Fibroblast of mammary gland (primary cell): ENCODE results near the gene AFMID.
"Not testable (repeated sequence)": the region's sequence is repeated elsewhere in the genome, so short reads cannot be mapped to it uniquely, and the experiment has no call there.

Experiments used
- DNase-seq: peaks from one replicate; pipeline ENCODE4 v3.0.0-alpha.2; 2010; ENCODE audit warnings: low read depth
- H3K4me3 ChIP-seq: 2 replicates; pipeline ENCODE4 v1.5.1; 2011; ENCODE audit warnings: low read depth, mild to moderate bottlenecking, low read length, moderate library complexity; ENCODE audit not compliant: control insufficient read depth
- TF ChIP-seq, protein P1 (sequence below): conservative IDR thresholded peaks from 2 replicates; pipeline ENCODE4 v1.5.1; 2011; ENCODE audit warnings: low read depth, low read length, inconsistent platforms; ENCODE audit not compliant: control insufficient read depth, insufficient read depth

AFMID gene

DNA sequence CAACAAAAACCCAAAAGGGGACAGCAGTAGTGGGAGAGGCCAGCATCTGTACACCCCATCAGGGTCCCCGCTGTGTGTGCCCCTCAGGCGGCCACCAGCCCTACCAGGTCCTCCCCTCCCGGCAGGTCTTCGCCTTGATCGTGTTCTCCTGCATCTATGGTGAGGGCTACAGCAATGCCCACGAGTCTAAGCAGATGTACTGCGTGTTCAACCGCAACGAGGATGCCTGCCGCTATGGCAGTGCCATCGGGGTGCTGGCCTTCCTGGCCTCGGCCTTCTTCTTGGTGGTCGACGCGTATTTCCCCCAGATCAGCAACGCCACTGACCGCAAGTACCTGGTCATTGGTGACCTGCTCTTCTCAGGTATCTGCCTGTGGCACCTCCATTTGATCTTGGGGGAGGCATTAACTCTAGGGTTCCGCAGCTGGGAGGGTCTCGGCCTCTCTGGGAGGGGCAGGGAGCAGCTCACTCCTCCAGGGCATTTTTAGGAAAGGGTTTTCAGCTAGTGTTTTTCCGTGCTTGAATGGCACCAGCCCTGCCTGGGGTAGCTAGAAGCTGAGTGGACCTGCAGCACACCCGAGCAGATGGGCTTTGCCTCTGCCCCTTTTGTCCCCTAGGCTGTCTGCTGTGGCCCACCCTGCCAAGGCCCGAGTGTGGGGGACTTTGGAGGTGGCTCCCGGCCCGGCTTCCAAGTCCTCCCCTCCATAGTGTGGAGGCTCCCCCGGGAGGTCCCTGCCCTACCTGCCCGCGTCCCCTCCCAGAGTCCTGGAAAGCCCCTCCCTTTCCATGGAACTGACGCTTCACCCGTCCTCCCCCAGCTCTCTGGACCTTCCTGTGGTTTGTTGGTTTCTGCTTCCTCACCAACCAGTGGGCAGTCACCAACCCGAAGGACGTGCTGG, 16.2 kb upstream of the AFMID start:
- no peak for DNase-seq
- TF ChIP-seq, protein P1, sequence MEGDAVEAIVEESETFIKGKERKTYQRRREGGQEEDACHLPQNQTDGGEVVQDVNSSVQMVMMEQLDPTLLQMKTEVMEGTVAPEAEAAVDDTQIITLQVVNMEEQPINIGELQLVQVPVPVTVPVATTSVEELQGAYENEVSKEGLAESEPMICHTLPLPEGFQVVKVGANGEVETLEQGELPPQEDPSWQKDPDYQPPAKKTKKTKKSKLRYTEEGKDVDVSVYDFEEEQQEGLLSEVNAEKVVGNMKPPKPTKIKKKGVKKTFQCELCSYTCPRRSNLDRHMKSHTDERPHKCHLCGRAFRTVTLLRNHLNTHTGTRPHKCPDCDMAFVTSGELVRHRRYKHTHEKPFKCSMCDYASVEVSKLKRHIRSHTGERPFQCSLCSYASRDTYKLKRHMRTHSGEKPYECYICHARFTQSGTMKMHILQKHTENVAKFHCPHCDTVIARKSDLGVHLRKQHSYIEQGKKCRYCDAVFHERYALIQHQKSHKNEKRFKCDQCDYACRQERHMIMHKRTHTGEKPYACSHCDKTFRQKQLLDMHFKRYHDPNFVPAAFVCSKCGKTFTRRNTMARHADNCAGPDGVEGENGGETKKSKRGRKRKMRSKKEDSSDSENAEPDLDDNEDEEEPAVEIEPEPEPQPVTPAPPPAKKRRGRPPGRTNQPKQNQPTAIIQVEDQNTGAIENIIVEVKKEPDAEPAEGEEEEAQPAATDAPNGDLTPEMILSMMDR: no peak
- H3K4me3 ChIP-seq: no peak overlapping the region

DNA sequence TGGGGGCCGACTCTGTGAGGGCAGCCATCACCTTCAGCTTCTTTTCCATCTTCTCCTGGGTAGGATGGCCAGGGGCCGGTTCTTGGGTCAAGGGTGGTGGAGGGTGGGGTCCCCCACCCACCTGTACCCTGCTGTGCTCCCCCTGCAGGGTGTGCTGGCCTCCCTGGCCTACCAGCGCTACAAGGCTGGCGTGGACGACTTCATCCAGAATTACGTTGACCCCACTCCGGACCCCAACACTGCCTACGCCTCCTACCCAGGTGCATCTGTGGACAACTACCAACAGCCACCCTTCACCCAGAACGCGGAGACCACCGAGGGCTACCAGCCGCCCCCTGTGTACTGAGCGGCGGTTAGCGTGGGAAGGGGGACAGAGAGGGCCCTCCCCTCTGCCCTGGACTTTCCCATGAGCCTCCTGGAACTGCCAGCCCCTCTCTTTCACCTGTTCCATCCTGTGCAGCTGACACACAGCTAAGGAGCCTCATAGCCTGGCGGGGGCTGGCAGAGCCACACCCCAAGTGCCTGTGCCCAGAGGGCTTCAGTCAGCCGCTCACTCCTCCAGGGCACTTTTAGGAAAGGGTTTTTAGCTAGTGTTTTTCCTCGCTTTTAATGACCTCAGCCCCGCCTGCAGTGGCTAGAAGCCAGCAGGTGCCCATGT, 15.4 kb upstream of the AFMID start:
- DNase-seq, H3K4me3 ChIP-seq: not testable (repeated sequence)

DNA sequence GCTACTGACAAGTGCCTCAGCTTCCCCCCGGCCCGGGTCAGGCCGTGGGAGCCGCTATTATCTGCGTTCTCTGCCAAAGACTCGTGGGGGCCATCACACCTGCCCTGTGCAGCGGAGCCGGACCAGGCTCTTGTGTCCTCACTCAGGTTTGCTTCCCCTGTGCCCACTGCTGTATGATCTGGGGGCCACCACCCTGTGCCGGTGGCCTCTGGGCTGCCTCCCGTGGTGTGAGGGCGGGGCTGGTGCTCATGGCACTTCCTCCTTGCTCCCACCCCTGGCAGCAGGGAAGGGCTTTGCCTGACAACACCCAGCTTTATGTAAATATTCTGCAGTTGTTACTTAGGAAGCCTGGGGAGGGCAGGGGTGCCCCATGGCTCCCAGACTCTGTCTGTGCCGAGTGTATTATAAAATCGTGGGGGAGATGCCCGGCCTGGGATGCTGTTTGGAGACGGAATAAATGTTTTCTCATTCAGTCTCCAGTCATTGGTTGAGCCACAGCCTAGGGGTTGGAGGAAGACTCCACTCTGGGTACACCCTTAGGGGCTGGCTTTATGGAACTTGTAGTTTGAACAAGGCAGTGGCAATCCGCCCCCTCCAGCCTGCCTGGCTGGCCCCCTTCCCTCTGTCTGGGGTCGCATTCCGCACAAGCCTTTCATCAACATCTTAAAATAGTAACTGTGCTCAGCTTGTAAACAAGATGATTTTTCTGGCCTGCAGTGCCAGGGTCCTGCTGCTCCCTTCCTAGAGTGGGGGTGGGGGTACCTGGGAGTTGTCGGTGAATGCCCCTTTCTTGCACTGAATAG, 14.7 kb upstream of the AFMID start:
- DNase-seq: no peak
- H3K4me3 ChIP-seq: no peak overlapping the region
- TF ChIP-seq, protein P1: no peak

DNA sequence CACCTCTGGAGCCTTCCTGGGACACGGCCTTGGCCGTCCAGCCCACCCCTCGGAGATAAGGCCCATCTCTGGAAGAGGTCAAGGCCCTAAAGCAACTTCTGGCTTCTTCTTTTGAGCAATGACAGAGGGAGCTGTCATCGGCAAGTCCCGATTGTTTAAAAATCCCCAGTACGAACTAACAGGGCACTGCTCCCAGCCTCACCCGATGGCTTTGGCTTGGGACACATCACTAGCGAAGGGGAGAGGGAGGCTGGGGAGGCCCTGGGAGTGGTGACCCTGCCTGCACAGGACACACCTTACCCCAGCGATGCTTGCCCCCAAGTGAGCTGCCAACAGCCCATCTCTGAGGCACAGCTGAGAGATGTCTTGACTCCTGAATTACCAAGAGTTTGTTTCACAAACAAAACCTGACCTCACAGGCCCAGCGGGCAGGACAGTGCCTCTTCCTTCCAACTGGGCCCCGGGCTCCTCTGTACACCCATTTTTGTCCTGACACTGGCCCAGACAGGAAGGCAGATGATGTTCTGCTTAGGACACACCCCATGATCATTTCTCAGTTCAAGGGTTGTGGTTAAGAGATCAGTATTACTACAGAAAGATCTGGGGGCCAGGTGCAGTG, 14.0 kb upstream of the AFMID start:
- TF ChIP-seq, protein P1: no peak
- no peak overlapping the region for H3K4me3 ChIP-seq
- no peak for DNase-seq

DNA sequence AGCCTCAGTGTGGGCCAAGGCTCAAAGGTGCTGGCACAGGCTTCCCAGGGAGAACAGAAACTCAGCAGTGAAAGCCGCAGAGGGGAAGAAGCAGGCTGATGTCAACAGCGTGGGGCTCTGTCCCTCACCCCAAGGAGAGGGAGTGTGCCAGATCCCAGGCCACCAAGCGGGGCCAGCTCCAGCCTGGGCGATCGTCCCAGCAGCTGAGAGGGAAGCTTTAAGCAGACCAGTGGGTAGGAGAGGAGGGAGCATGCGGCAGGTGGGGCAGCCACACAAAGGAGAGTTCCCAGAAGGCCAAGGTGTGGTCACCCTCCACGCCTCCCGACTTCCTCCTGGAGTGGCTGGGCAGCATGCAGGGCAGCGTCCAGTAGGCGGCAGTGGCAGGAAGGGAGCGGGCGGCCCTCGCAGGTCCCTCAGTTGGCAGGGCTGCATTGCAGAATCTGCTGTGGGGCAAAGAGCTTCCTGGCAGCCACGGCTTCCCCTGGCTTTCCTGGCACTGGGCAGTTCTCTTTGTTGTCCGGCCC, 12.8 kb upstream of the AFMID start:
- TF ChIP-seq, protein P1: no peak
- DNase-seq: no peak

DNA sequence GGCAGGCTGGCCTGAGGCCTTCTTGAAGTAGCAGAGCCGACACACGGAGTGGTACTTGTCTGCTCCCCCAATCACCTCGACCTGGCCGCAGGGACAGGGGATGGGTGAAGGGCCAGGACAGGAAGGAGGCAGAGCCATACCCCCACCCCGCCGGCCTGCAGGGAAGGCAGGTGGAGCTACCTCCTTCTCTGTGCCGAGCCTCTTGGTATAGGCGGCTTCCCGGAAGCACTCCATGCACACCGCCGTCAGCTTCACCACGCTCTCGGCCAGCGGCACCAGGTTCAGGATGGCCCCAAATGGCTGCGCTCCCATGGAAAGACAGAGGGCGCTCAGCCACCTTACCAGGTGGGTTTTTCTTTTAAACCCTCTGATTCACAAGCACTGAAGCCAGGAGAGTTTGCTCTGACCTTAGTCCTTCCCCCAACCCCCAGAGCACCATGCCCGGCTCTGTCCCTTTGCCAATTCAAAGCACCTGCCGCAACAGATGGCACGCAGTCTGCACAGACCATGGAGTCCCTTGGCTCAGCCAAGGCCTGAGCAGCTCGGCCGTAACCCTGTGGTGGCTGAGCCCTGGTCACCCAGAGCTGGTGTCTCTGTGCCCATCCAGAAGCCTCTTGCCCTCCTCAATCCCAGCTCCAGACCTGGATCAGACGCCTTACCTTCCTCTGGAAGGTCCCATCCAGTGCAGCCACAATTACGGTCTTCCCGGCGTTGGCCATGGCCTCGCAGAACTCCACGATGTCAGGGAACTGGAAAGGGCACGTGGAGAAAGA, 12.1 kb upstream of the AFMID start:
- no peak for DNase-seq
- TF ChIP-seq, protein P1: no peak
- H3K4me3 ChIP-seq: no peak overlapping the region

More for the DNA sequence above, 12.8 kb upstream of the AFMID start:
- no peak overlapping the region for H3K4me3 ChIP-seq
